ENCODE data around the gene HNRNPUL2. TPM values are rescaled to one million over a fixed set of nuclear protein-coding genes. Genes with fewer than 3 reads are reported as not detected.
A peak's percentile ranks its signal among the peaks of the same experiment; 100 is the strongest.

HNRNPUL2 gene
- total and polyA plus RNA-seq, 9 of the 15 experiments (the other 6 are each of a cell fraction or from before 2014, with no cell fraction given), result 0.89 to 44.3 (median 15.2) TPM

DNA sequence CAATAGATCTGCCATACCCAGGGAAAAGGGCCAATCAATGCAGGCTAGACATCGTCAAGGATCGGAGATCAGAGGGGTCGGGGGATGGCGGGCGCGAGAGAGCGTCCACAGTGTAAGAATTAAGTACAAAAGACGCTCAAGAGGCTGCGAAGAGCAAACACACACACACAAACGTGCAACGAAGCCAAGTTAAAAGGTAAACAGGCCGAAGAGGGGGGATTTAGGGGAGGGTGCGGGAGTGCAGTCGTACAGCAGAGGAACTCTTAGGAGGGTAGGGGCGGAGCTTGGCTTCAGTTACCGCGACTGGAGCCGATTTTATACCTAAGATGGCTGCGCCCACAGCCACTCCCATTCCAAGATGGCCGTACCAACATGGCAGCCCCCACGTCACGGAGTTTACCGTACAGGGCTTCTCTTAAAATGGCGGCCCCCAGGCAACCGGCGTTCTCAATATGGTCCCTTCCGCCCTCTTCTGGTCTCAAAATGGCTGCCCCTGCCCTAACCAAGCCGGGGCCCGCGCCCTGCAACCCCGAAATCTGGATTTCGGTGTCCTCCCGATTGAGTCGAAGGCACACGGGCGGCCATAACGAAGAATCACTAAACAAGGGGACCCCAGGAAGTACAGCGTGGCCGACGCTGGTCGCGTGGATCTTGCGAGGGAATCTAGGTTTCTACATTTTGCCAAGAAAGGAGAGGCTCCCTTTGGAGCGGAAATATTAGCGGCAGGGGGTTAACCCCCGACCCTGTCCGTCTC lies 17.8 kb downstream of the HNRNPUL2 start (continued):
- TF ChIP-seq ELK3 (CRISPR knock-in tag; IDR thresholded peaks at IDR 0.05) (no peak), ARID1B (IDR thresholded peaks at IDR 0.05) (no peak), TEAD4 (IDR thresholded peaks at IDR 0.05; ENCODE audit: low read length) (peak; percentile 27; the same call in 1 of the 2 replicates), TEAD4 (CRISPR knock-in tag; IDR thresholded peaks at IDR 0.05; ENCODE audit: borderline replicate concordance) (no peak), ERF (CRISPR knock-in tag; IDR thresholded peaks at IDR 0.05) (no peak), ZBTB33 (CRISPR knock-in tag; IDR thresholded peaks at IDR 0.05) (peak; percentile 82; the same call in 1 of the 2 replicates), BDP1 (IDR thresholded peaks at IDR 0.05; ENCODE audit: insufficient read depth, insufficient read length) (no peak), ZBTB43 (CRISPR knock-in tag; IDR thresholded peaks at IDR 0.05) (no peak), KAT8 (IDR thresholded peaks at IDR 0.05; ENCODE audit: low read depth) (0 out of 2 replicates have a peak, but pooled peaks have one; percentile 49), HCFC1 (IDR thresholded peaks at IDR 0.05; ENCODE audit: low read depth, low read length) (peak; percentile 64), POLR2G (IDR thresholded peaks at IDR 0.05; ENCODE audit: low read depth, low read length) (peak; percentile 70), ZNF316 (IDR thresholded peaks at IDR 0.05) (no peak), OTX1 (CRISPR knock-in tag; IDR thresholded peaks at IDR 0.05) (no peak), TCF7L2 (IDR thresholded peaks at IDR 0.05; ENCODE audit: low read depth, low read length) (peak; percentile 77), THRAP3 (IDR thresholded peaks at IDR 0.05; ENCODE audit: borderline replicate concordance) (peak; percentile 94; the same call in 1 of the 2 replicates), ZNF766 (CRISPR knock-in tag; conservative IDR thresholded peaks at IDR 0.05) (0 out of 2 replicates have a peak, but pooled peaks have one; percentile 10), CSDE1 (IDR thresholded peaks at IDR 0.05) (peak in 1 of 2 experiments; percentile 88; a peak in 1 of 4 replicates), PRPF4 (IDR thresholded peaks at IDR 0.05; ENCODE audit: insufficient read depth, low read depth, low read length, poor library complexity, severe bottlenecking) (peak; percentile 29), HNRNPH1 (optimal IDR thresholded peaks at IDR 0.05; ENCODE audit: low read depth, low read length) (no peak)
- TF ChIP-seq, protein P1, sequence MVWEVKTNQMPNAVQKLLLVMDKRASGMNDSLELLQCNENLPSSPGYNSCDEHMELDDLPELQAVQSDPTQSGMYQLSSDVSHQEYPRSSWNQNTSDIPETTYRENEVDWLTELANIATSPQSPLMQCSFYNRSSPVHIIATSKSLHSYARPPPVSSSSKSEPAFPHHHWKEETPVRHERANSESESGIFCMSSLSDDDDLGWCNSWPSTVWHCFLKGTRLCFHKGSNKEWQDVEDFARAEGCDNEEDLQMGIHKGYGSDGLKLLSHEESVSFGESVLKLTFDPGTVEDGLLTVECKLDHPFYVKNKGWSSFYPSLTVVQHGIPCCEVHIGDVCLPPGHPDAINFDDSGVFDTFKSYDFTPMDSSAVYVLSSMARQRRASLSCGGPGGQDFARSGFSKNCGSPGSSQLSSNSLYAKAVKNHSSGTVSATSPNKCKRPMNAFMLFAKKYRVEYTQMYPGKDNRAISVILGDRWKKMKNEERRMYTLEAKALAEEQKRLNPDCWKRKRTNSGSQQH (CRISPR knock-in tag; IDR thresholded peaks at IDR 0.05), result no peak
